CD14-positive monocyte (primary cell): ENCODE results near the gene RMND5A. TPM values are rescaled to one million over a fixed set of nuclear protein-coding genes. Genes with fewer than 3 reads are reported as not detected.

Experiments
- DNase-seq, 3 donors: peaks; one replicate each; pipeline ENCODE4 v3.0.0-alpha.2; 2011 to 2022
- H2AFZ ChIP-seq: 2 replicates; pipeline ENCODE4 v1.6.0; 2012; ENCODE audit warnings: mild to moderate bottlenecking, low read depth, low read length, inconsistent platforms; ENCODE audit not compliant: insufficient read depth, poor library complexity, severe bottlenecking
- H3K27ac ChIP-seq, 2 donors: 1 replicate in 1 of 2; 2 replicates in 1 of 2; pipeline ENCODE4 v1.5.1; 2012 to 2013; ENCODE audit warnings: low read length in 2 of 2, control low read depth in 1 of 2, inconsistent platforms in 1 of 2, low read depth in 1 of 2, mild to moderate bottlenecking in 1 of 2
- H3K27me3 ChIP-seq, 2 donors: one replicate each; pipeline versions ENCODE4 v1.6.0 to v1.6.1; 2011 to 2013; ENCODE audit warnings: low read length in 2 of 2; ENCODE audit not compliant: control insufficient read depth in 2 of 2, insufficient read depth in 2 of 2
- H3K36me3 ChIP-seq, 2 donors: replicated peaks in 1 of 2; 1 replicate in 1 of 2; 2 replicates in 1 of 2; pipeline versions ENCODE4 v1.5.1 to v1.6.1; 2012 to 2013; ENCODE audit warnings: low read length in 2 of 2, control low read depth in 1 of 2, inconsistent platforms in 1 of 2, mild to moderate bottlenecking in 1 of 2; ENCODE audit not compliant: insufficient read depth in 2 of 2, control insufficient read depth in 1 of 2
- H3K4me1 ChIP-seq, 2 donors: 1 replicate in 1 of 2; 2 replicates in 1 of 2; pipeline versions ENCODE4 v1.5.1 to v1.6.1; 2012 to 2013; ENCODE audit warnings: low read length in 2 of 2, control low read depth in 1 of 2, inconsistent platforms in 1 of 2, mild to moderate bottlenecking in 1 of 2, moderate library complexity in 1 of 2; ENCODE audit not compliant: insufficient read depth in 2 of 2, control insufficient read depth in 1 of 2
- H3K4me2 ChIP-seq: replicated peaks from 2 replicates; pipeline ENCODE3; 2012; ENCODE audit warnings: low read length, moderate library complexity, mild to moderate bottlenecking; ENCODE audit not compliant: poor library complexity, severe bottlenecking; ENCODE audit errors: extremely low read depth
- H3K4me3 ChIP-seq, 3 experiments: fragments of 200-600 bp in 1 of 3; sonication (generic) in 1 of 3; replicated peaks in 1 of 3; 1 replicate in 2 of 3; 2 replicates in 1 of 3; pipeline ENCODE4 v1.5.1; 2011 to 2013; ENCODE audit warnings: low read length in 3 of 3, mild to moderate bottlenecking in 3 of 3, control low read depth in 2 of 3, low read depth in 2 of 3, inconsistent platforms in 1 of 3, moderate library complexity in 1 of 3
- H3K79me2 ChIP-seq: 2 replicates; pipeline ENCODE4 v1.6.0; 2012; ENCODE audit warnings: mild to moderate bottlenecking, control low read depth, inconsistent platforms, low read length, moderate library complexity; ENCODE audit not compliant: insufficient read depth
- H3K9ac ChIP-seq: 2 replicates; pipeline ENCODE4 v1.6.0; 2017; ENCODE audit warnings: low read length, mild to moderate bottlenecking; ENCODE audit not compliant: insufficient read depth, poor library complexity, severe bottlenecking
- H3K9me3 ChIP-seq, 2 donors: replicated peaks in 1 of 2; 1 replicate in 1 of 2; 2 replicates in 1 of 2; pipeline versions ENCODE4 v1.5.1 to v1.6.1; 2012 to 2013; ENCODE audit warnings: low read length in 2 of 2, control low read depth in 1 of 2; ENCODE audit not compliant: control insufficient read depth in 1 of 2, insufficient read depth in 1 of 2
- H4K20me1 ChIP-seq: 2 replicates; pipeline ENCODE4 v1.6.0; 2012; ENCODE audit warnings: mild to moderate bottlenecking, low read length, control low read depth, moderate library complexity; ENCODE audit not compliant: insufficient read depth
- H3K27ac Mint-ChIP-seq, 7 donors: one replicate each; pipeline ENCODE4 v1.8.0; 2020; ENCODE audit warnings: mild to moderate bottlenecking in 7 of 7, mixed read lengths in 7 of 7, moderate library complexity in 6 of 7, inconsistent platforms in 2 of 7
- H3K27me3 Mint-ChIP-seq, 3 donors: one replicate each; pipeline ENCODE4 v1.8.0; 2021 to 2022; ENCODE audit warnings: low read depth in 3 of 3, mild to moderate bottlenecking in 3 of 3, mixed read lengths in 3 of 3, moderate library complexity in 3 of 3, inconsistent platforms in 1 of 3
- H3K36me3 Mint-ChIP-seq, 2 donors: one replicate each; pipeline ENCODE4 v1.8.0; 2020; ENCODE audit warnings: mixed read lengths in 2 of 2, inconsistent platforms in 1 of 2, mild to moderate bottlenecking in 1 of 2
- H3K4me1 Mint-ChIP-seq: one replicate; pipeline ENCODE4 v1.8.0; 2020; ENCODE audit warnings: mild to moderate bottlenecking, mixed read lengths
- H3K4me3 Mint-ChIP-seq, 2 donors: one replicate each; pipeline ENCODE4 v1.8.0; 2020; ENCODE audit warnings: mild to moderate bottlenecking in 2 of 2, mixed read lengths in 2 of 2, moderate library complexity in 1 of 2
- H3K9me3 Mint-ChIP-seq, 7 donors: one replicate each; pipeline ENCODE4 v1.8.0; 2020 to 2022; ENCODE audit warnings: mixed read lengths in 7 of 7, mild to moderate bottlenecking in 6 of 7, moderate library complexity in 6 of 7, inconsistent platforms in 2 of 7
- CTCF ChIP-seq: fragments of 200-600 bp; IDR thresholded peaks from one replicate; pipeline ENCODE4 v1.8.0; 2022; ENCODE audit warnings: antibody characterized with exemption, mild to moderate bottlenecking
- WGBS: methylation state at CpG from one replicate; pipeline ENCODE4 v1.1.5; 2013; ENCODE audit warnings: missing lambda C conversion rate; ENCODE audit not compliant: insufficient coverage; 5-methylcytosine and 5-hydroxymethylcytosine counted together
- intact Hi-C, 2 donors: fragments of 100-400 bp; cut with micrococcal nuclease; formaldehyde crosslinking; loops; one replicate each; pipeline versions ENCODE4 v1.15.0 to v1.15.1; 2023
- polyA plus RNA-seq, 3 donors: library from polyadenylated mRNA; depleted of rRNA in 1 of 3; unstranded in 2 of 3; stranded (reverse) in 1 of 3; fragments of 300-500 nt in 2 of 3; fragments of >200 nt in 1 of 3; fragmentation: Illumina TruSeq in 2 of 3; gene quantifications; 1 replicate in 2 of 3; 2 replicates in 1 of 3; pipeline ENCODE4 v1.2.3, GENCODE V29; 2012 to 2021

The RMND5A gene
- polyA plus RNA-seq, 3 donors = 18.5 to 20.3 (median 18.9) TPM

GRCh38 chr2:86825693-86826381, 105.7 kb downstream of the RMND5A start:
- Mint-ChIP-seq H3K36me3 (no peaks in the 10 kb centered on the region), H3K4me3 (peak overlapping the region in 1 of 2 donors; percentile 52), H3K9me3 (peaks cover 3 to 19% (median 12%) of the 10 kb centered on the region in 7 donors), H3K4me1 (no peaks in the 10 kb centered on the region), H3K27me3 (peaks cover 2 to 5% (median 2%) of the 10 kb centered on the region in 3 donors), H3K27ac (no peak overlapping the region)
- Histone ChIP-seq H3K4me3 (no peak overlapping the region), H3K36me3 (no peaks in the 10 kb centered on the region), H3K27ac (no peak overlapping the region), H3K9me3 (peaks cover 5 to 13% of the 10 kb centered on the region in 2 donors), H3K27me3 (no peaks in the 10 kb centered on the region), H3K4me2 (no peak overlapping the region), H2AFZ (no peak overlapping the region), H4K20me1 (no peaks in the 10 kb centered on the region), H3K79me2 (no peaks in the 10 kb centered on the region), H3K9ac (no peak overlapping the region), H3K4me1 (no peaks in the 10 kb centered on the region)
- DNase-seq = no peak
- TF ChIP-seq CTCF = no peak
- intact Hi-C loops = no loop called here
- WGBS = 89% methylated on average over 11 of the region's 16 CpGs

GRCh38 chr2:86826951-86827350, 106.9 kb downstream of the RMND5A start:
- Histone ChIP-seq H3K27ac (no peak overlapping the region), H3K4me1 (no peaks in the 10 kb centered on the region), H3K4me2 (no peak overlapping the region), H3K27me3 (no peaks in the 10 kb centered on the region), H2AFZ (no peak overlapping the region), H3K4me3 (no peak overlapping the region), H3K36me3 (no peaks in the 10 kb centered on the region), H4K20me1 (no peaks in the 10 kb centered on the region), H3K9me3 (peaks cover 2 to 3% of the 10 kb centered on the region in 2 donors), H3K9ac (no peak overlapping the region), H3K79me2 (no peaks in the 10 kb centered on the region)
- WGBS = 92% methylated on average over 2 of the region's 4 CpGs
- no peak for TF ChIP-seq CTCF
- peaks cover 0 to 11% (median 5%) of the 10 kb centered on the region in 7 donors for H3K9me3 Mint-ChIP-seq
- no peak overlapping the region for H3K4me3 Mint-ChIP-seq
- DNase-seq = no peak
- peaks cover 2 to 5% (median 4%) of the 10 kb centered on the region in 3 donors for H3K27me3 Mint-ChIP-seq
- intact Hi-C loops = no loop called here
- peaks cover 3% of the 10 kb centered on the region for H3K4me1 Mint-ChIP-seq
- H3K36me3 Mint-ChIP-seq = no peaks in the 10 kb centered on the region
- peak overlapping the region in 1 of 7 donors; percentile 37 for H3K27ac Mint-ChIP-seq

Other genes starting within 250 kb of the RMND5A start
- 100 to 1,000 TPM in 1 of 3 donors, 10 to 100 TPM in 2; 45.4 to 115 (median 99.4) TPM for gene CHMP3, start 156.8 kb upstream of the RMND5A start, polyA plus RNA-seq
- gene RNF103, start 96.4 kb upstream of the RMND5A start, polyA plus RNA-seq = 10 to 100 TPM in 1 of 3 donors, 1 to 10 TPM in 2; 1.0 to 31.9 (median 2.2) TPM
- 1 to 10 TPM in 1 of 3 donors, under 1 TPM in 2; 0.03 to 1.1 (median 0.88) TPM for gene CD8A, start 70.6 kb downstream of the RMND5A start, polyA plus RNA-seq
- 1 to 10 TPM in 2 of 3 donors, not detected in 1; 1.5 to 1.6 TPM for gene CD8B, start 141.6 kb downstream of the RMND5A start, polyA plus RNA-seq
- under 1 TPM; 0.04 to 0.09 (median 0.08) TPM for gene RGPD1, start 221.8 kb downstream of the RMND5A start, polyA plus RNA-seq